Measurements from ENCODE around the gene POLR2M.

DNA sequence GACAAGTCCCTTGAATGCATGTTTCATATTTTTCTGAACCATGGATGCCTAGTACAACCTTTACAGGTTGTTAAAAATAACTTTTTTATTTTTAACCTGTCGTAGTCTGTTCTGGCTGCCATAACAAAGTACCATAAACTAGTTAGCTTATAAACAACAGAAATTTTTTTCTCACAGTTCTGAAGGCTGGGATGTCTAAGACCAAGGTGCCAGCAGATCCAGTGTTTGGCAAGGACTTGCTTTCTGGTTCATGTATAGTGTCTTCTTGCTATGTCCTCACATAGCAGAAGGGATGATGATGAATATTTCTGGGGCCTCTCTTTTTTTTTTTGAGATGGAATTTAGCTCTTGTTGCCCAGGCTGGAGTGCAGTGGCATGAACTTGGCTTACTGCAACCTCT is 23.0 kb upstream of the POLR2M start:
- TF ChIP-seq, protein P1, sequence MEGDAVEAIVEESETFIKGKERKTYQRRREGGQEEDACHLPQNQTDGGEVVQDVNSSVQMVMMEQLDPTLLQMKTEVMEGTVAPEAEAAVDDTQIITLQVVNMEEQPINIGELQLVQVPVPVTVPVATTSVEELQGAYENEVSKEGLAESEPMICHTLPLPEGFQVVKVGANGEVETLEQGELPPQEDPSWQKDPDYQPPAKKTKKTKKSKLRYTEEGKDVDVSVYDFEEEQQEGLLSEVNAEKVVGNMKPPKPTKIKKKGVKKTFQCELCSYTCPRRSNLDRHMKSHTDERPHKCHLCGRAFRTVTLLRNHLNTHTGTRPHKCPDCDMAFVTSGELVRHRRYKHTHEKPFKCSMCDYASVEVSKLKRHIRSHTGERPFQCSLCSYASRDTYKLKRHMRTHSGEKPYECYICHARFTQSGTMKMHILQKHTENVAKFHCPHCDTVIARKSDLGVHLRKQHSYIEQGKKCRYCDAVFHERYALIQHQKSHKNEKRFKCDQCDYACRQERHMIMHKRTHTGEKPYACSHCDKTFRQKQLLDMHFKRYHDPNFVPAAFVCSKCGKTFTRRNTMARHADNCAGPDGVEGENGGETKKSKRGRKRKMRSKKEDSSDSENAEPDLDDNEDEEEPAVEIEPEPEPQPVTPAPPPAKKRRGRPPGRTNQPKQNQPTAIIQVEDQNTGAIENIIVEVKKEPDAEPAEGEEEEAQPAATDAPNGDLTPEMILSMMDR (IDR thresholded peaks at IDR 0.05): no peak
- TF ChIP-seq POLR2A (IDR thresholded peaks at IDR 0.05): no peak
